Activated naive CD4-positive, alpha-beta T cell treated with anti-CD3 and anti-CD28 coated beads for 36 hours (primary cell): ENCODE data around the gene MTERF1. TPM values are rescaled to one million over a fixed set of nuclear protein-coding genes. Genes with fewer than 3 reads are reported as not detected.

Experiments used
- CTCF ChIA-PET: fragments of 350-600 bp; sonication (Branson Sonifier 250); formaldehyde crosslinking; loops from one replicate; lab custom pipeline; 2021; ENCODE audit warnings: antibody characterized with exemption; lab: Charles Lee
- DNase-seq: peaks from one replicate; pipeline ENCODE4 v3.0.0-alpha.2; 2020
- H3K27ac Mint-ChIP-seq: one replicate; pipeline ENCODE4 v1.8.0; 2021; ENCODE audit warnings: mild to moderate bottlenecking, mixed read lengths
- H3K27me3 Mint-ChIP-seq: one replicate; pipeline ENCODE4 v1.8.0; 2021; ENCODE audit warnings: low read depth, mixed read lengths
- H3K36me3 Mint-ChIP-seq: one replicate; pipeline ENCODE4 v1.8.0; 2021; ENCODE audit warnings: low read depth, mixed read lengths
- H3K4me1 Mint-ChIP-seq: one replicate; pipeline ENCODE4 v1.8.0; 2021; ENCODE audit warnings: low read depth, mixed read lengths
- H3K4me3 Mint-ChIP-seq: one replicate; pipeline ENCODE4 v1.8.0; 2021; ENCODE audit warnings: mild to moderate bottlenecking, moderate library complexity, mixed read lengths
- H3K9me3 Mint-ChIP-seq: one replicate; pipeline ENCODE4 v1.8.0; 2021; ENCODE audit warnings: mixed read lengths
- intact Hi-C: fragments of 100-400 bp; cut with micrococcal nuclease; formaldehyde crosslinking; loops from one replicate; pipeline ENCODE4 v1.15.1; 2023
- total RNA-seq, 2 experiments: library from RNA; stranded (reverse); gene quantifications; one replicate each; pipeline ENCODE4 v1.2.3, GENCODE V29; 2021

MTERF1 gene, protein sequence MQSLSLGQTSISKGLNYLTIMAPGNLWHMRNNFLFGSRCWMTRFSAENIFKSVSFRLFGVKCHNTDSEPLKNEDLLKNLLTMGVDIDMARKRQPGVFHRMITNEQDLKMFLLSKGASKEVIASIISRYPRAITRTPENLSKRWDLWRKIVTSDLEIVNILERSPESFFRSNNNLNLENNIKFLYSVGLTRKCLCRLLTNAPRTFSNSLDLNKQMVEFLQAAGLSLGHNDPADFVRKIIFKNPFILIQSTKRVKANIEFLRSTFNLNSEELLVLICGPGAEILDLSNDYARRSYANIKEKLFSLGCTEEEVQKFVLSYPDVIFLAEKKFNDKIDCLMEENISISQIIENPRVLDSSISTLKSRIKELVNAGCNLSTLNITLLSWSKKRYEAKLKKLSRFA
- total RNA-seq, result 10 to 100 TPM; 13.7 to 16.7 TPM

DNA sequence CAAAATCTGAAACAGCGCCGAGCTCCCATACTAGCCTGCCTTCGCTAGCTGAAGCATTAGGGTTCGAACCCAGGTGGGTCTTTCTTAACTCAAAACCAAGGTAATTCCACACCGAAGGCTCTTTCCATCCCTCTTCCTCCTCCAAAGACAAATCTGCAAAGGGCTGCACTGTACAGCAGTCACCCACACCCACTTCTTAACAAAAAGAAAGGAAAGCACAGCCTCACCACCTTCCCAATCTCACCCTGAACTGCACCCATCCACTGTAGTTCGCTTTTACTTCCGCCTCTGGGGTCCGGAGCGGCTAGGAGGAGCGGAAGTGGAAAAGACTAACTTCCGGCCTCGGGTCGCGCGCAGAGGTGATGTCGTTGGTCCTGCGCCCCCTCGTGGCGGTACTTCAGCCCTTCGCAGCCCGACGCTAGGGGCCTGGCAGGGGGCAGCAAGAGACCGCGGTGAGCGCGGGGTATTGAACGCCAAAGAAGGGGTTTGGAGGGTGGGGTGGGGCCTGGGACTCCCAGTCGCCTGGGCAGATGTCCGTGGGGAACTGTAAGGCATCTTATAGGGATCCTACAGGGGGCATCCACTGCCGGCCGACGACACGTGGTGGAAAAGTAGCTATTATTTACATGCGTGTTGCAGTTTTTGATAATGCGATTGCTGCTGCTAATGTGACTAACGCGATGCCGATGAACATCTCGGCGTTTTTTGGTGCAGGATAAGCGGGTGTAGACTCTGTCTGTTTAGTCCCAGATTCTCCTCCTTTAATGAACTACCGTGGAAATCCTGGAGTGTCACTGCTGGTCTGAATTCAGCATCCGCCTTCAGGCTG is at the start of gene MTERF1:
Gene MTERF1 (minus strand): TSS at position 290 of the 829 bp plus-strand sequence. CDS start 619 bp downstream, outside the sequence.
- Mint-ChIP-seq H3K9me3 (no peaks in the 10 kb centered on the region), H3K36me3 (peaks cover 20% of the 10 kb centered on the region), H3K4me3 (peak within 1 kb of the TSS; percentile 95), H3K27ac (peak within 1 kb of the TSS; percentile 94), H3K27me3 (no peaks in the 10 kb centered on the region), H3K4me1 (peaks cover 21% of the 10 kb centered on the region)
- CTCF ChIA-PET, result interaction anchor here (0.6 to 2.5 kb wide), 19 partner anchors 8 to 798 kb away, joined by 3 to 17 read pairs (median 4); partner anchors contain the start of genes AKAP9, GATAD1 and RBM48
- DNase-seq, result peak; percentile 96
- intact Hi-C loops, result loop anchor here (1.0 to 5.0 kb wide), 14 partner anchors 50 to 1478 kb away; partner anchors contain the start of genes AKAP9, ANKIB1, CLDN12 and CYP51A1

DNA sequence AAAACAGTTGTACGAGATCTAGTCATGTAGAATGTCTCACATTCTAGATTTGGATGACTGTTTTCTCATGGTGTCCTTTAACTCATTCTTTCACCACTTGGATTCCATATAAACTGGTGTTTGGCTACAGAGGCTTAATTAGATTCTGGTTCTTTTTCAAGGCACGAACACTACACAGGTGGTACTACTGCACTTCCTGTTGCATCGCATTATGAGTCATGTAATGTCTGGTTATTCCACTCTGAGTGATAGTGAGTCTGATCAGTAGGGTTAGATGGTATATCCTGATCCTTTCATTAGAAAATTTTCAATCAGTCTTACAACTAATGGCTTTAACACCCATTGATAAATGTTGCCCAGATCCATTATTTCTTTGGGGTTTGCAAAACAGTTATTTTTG is 49.0 kb upstream of the MTERF1 start:
- peaks cover 2% of the 10 kb centered on the region for H3K9me3 Mint-ChIP-seq
- H3K36me3 Mint-ChIP-seq, result peaks cover 1% of the 10 kb centered on the region
- H3K4me3 Mint-ChIP-seq, result no peak overlapping the region
- peaks cover 3% of the 10 kb centered on the region for H3K27me3 Mint-ChIP-seq
- peak; percentile 15 for DNase-seq
- CTCF ChIA-PET, result no interaction called here
- H3K27ac Mint-ChIP-seq, result no peak overlapping the region
- H3K4me1 Mint-ChIP-seq, result peaks cover 19% of the 10 kb centered on the region
- intact Hi-C loops, result loop anchor here (1.0 kb wide), 1 partner anchor 11 kb away; the partner anchor contains the start of gene AKAP9

DNA sequence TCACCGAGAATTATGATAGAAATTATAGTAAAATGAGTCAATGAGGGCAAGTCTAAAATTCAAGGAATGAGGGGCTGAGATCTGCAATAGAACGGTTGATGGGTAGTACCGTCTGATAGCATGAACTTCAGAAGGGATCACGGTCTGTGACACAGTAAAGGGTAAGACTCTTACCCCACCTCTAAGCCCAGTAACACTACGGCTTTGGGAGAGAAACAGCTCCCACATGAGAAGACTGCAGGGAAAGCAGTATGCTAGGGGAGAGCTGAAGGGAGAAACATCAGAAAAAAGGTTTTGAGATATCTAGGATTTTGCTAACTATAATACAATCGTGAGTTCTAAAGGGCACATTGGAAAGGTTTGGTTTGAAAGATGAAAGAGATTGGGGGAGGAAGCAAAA is 47.4 kb upstream of the MTERF1 start:
- intact Hi-C loops, result no loop called here
- peaks cover 3% of the 10 kb centered on the region for H3K27me3 Mint-ChIP-seq
- H3K9me3 Mint-ChIP-seq, result peaks cover 2% of the 10 kb centered on the region
- no peak overlapping the region for H3K27ac Mint-ChIP-seq
- H3K36me3 Mint-ChIP-seq, result peaks cover 1% of the 10 kb centered on the region
- DNase-seq, result no peak
- peaks cover 19% of the 10 kb centered on the region for H3K4me1 Mint-ChIP-seq
- CTCF ChIA-PET, result no interaction called here
- no peak overlapping the region for H3K4me3 Mint-ChIP-seq

DNA sequence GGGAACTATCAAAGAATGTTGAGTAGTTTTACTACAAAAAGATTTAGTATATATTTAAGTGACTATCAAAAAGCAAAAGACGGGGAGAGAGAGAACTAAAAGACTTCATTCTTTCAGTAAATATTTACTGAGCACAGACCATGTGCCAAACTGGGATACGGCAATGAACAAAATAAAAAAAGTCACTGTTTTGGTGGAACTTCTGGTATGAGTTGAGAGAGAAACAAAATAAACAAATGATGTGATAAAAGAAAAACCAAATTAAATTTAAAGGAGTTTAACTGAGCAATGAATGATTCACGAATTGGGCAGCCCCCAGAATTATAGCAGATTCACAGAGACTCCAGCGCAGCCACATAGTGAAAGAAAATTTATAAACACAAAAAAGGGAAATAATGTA is 42.4 kb upstream of the MTERF1 start:
- CTCF ChIA-PET, result no interaction called here
- H3K36me3 Mint-ChIP-seq, result peaks cover 1% of the 10 kb centered on the region
- peaks cover 8% of the 10 kb centered on the region for H3K27me3 Mint-ChIP-seq
- H3K9me3 Mint-ChIP-seq, result peaks cover 2% of the 10 kb centered on the region
- peaks cover 1% of the 10 kb centered on the region for H3K4me1 Mint-ChIP-seq
- H3K27ac Mint-ChIP-seq, result no peak overlapping the region
- intact Hi-C loops, result no loop called here
- H3K4me3 Mint-ChIP-seq, result no peak overlapping the region
- DNase-seq, result no peak

DNA sequence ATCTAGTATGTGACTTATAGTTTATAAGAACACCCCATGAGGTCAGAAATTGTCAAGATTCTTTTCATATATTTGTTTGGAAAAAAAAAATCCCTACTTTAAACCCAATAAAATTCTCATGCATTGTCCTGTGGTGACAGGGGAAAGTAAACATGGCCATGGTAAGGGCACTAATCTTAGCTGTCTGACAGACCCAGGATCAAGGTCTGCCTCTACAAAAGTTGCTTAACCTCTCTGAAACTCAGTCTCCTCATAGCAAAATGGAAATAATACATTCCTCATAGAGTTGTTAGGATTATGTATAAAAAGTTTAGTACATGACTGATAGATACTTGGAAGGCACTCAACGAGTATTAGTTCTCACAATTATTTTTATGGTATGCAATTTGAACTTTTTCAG is 37.9 kb upstream of the MTERF1 start:
- H3K27ac Mint-ChIP-seq, result no peak overlapping the region
- peaks cover 8% of the 10 kb centered on the region for H3K27me3 Mint-ChIP-seq
- no peak for DNase-seq
- no peaks in the 10 kb centered on the region for H3K9me3 Mint-ChIP-seq
- no peaks in the 10 kb centered on the region for H3K36me3 Mint-ChIP-seq
- intact Hi-C loops, result no loop called here
- CTCF ChIA-PET, result no interaction called here
- H3K4me3 Mint-ChIP-seq, result no peak overlapping the region
- H3K4me1 Mint-ChIP-seq, result no peaks in the 10 kb centered on the region

DNA sequence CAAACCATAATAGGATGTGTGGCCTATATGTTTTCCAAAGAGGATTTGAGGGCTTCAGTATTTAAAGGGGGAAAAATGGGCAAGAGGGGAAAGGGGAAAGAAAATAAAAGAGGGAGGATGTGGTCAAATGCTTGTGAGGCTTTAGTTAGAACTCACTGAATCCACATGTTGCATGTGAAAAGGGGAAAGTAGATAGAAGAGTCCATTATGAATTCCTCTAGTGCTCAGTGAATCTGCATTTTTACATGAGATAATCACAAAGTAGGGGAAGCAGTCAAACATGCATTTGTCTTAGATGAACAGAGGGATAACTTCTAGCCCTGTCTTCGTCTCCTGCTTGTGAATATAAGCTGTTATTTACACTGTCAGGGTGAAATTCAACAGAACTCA is 35.5 kb upstream of the MTERF1 start:
- no peak overlapping the region for H3K27ac Mint-ChIP-seq
- H3K27me3 Mint-ChIP-seq, result peaks cover 8% of the 10 kb centered on the region
- no peaks in the 10 kb centered on the region for H3K9me3 Mint-ChIP-seq
- no peaks in the 10 kb centered on the region for H3K36me3 Mint-ChIP-seq
- no peak for DNase-seq
- no peaks in the 10 kb centered on the region for H3K4me1 Mint-ChIP-seq
- CTCF ChIA-PET, result no interaction called here
- intact Hi-C loops, result no loop called here
- no peak overlapping the region for H3K4me3 Mint-ChIP-seq

DNA sequence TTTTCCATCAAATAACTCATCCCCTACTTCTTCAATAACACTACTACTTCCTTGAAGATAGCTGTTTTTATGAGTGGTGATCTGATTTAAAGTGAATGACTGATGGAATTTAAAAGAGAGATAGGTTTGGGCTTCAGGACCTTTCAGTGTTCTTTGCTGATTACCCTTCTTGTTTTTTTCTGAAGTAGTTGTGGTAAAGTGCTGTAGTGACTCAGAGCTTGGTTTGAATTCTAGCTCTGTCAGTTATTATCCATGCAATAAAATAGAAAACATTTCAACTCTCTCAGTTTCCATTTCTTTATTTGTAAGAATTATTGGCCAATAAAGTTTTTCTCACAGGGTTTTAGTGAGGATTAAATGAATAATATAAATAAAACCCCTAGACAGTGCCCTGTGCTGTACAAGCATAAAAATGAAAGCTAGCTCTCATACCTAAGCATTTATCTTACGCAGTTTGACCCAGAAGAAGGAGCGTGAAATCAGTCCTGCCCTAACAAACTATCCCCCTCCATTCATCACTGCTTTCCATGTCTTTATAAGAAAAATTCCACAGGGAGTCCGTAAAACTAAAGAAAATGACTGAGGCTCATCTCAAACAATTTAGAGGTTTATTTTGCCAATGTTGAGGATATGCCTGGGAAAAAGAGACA is 35.0 kb upstream of the MTERF1 start:
- H3K27ac Mint-ChIP-seq, result no peak overlapping the region
- H3K27me3 Mint-ChIP-seq, result peaks cover 8% of the 10 kb centered on the region
- H3K4me3 Mint-ChIP-seq, result no peak overlapping the region
- H3K4me1 Mint-ChIP-seq, result no peaks in the 10 kb centered on the region
- no peaks in the 10 kb centered on the region for H3K9me3 Mint-ChIP-seq
- no peak for DNase-seq
- CTCF ChIA-PET, result no interaction called here
- intact Hi-C loops, result no loop called here
- H3K36me3 Mint-ChIP-seq, result no peaks in the 10 kb centered on the region

DNA sequence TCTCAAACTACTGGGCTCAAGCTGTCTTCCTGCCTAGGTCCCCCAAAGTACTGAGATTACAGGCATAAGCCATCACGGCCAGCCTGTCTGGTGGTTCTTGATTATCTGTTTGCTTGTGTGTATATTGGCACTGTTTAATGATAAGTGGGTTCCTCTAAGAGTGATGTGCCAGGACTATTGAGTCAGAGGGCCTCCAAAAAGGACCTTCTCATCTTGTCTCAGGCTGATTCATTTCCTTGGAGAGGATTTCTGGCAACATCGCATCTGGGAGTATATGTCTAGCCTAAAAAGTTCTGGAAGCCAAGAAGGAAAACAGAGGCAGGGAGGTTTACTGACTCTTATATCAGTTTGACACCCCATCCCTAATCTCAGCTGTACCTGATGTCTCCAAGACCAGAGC is 33.1 kb upstream of the MTERF1 start:
- Mint-ChIP-seq H3K27ac (no peak overlapping the region), H3K4me3 (no peak overlapping the region), H3K4me1 (no peaks in the 10 kb centered on the region), H3K36me3 (no peaks in the 10 kb centered on the region), H3K27me3 (peaks cover 6% of the 10 kb centered on the region), H3K9me3 (no peaks in the 10 kb centered on the region)
- CTCF ChIA-PET, result interaction anchor here (1.0 kb wide), 1 partner anchor 33 kb away, joined by 4 read pairs; the partner anchor contains the start of gene MTERF1
- intact Hi-C loops, result no loop called here
- no peak for DNase-seq

DNA sequence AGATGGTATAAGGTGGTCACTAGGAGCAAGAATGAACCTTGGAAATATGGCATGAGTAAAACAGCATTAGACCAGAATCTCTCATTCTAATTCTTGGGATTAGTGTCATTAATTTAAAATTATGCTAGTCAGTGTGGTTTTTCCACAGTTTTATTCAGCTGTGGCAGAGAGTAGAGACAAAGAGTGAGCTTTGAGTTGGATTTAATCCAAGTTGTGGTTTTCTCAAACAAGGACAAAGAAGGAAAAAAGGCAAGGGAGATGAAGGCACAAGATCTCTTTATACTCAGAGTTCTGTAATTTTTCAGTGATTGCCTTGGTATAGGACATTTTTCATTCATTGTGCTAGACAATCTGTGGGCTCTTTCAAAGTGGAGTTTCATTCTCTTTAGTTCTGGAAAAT is 32.0 kb upstream of the MTERF1 start:
- no peak for DNase-seq
- no peaks in the 10 kb centered on the region for H3K4me1 Mint-ChIP-seq
- intact Hi-C loops, result no loop called here
- H3K36me3 Mint-ChIP-seq, result no peaks in the 10 kb centered on the region
- no peaks in the 10 kb centered on the region for H3K9me3 Mint-ChIP-seq
- H3K27me3 Mint-ChIP-seq, result peaks cover 5% of the 10 kb centered on the region
- CTCF ChIA-PET, result interaction anchor here (1.7 kb wide), 1 partner anchor 32 kb away, joined by 5 read pairs; no protein-coding TSS in a partner anchor
- H3K27ac Mint-ChIP-seq, result no peak overlapping the region
- H3K4me3 Mint-ChIP-seq, result no peak overlapping the region

DNA sequence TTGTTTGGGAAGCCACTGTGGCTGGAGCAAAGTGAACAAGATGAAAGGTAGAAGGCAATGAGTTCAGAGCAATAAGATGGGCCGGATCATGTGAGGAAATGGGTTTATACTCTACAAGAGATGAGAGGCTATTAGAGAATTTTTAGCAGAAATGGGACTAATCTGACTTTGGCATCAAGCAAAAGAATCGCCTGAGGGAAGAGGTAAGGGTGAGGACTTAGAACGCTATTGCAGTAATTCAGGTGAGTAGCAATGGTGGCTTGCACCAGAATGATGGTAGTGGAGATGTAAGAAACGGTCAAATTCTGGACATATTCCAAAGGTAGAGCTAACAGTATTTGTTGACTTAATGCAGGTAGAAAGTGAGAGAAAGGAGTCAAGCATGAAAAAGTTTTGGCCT is 30.6 kb upstream of the MTERF1 start:
- Mint-ChIP-seq H3K4me3 (no peak overlapping the region), H3K9me3 (no peaks in the 10 kb centered on the region), H3K36me3 (no peaks in the 10 kb centered on the region), H3K27ac (no peak overlapping the region), H3K4me1 (no peaks in the 10 kb centered on the region), H3K27me3 (peaks cover 4% of the 10 kb centered on the region)
- DNase-seq, result no peak
- CTCF ChIA-PET, result interaction anchor here (1.7 kb wide), 1 partner anchor 31 kb away, joined by 5 read pairs; no protein-coding TSS in a partner anchor
- intact Hi-C loops, result no loop called here

DNA sequence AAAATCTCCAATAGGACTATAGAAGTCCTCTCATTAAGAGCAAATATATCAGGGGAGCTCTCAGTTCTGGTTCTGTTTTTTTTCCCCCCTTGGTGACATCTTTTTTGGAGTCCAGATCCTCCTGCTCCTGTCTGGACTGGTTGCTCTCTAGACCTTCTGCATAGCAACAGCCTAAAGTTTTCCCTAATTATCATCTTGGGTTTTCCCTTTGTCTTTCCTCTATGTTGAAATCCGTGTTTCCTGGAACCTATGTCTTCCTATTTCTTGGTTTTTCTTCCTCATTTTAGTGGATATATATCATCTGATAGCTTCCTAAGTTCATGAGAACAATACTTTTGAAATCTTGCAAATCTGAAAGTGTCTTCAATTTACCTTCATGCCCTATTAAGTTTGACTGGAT is 29.7 kb upstream of the MTERF1 start:
- Mint-ChIP-seq H3K9me3 (no peaks in the 10 kb centered on the region), H3K27ac (no peak overlapping the region), H3K36me3 (no peaks in the 10 kb centered on the region), H3K27me3 (peaks cover 4% of the 10 kb centered on the region), H3K4me1 (no peaks in the 10 kb centered on the region), H3K4me3 (no peak overlapping the region)
- intact Hi-C loops, result no loop called here
- CTCF ChIA-PET, result no interaction called here
- no peak for DNase-seq

DNA sequence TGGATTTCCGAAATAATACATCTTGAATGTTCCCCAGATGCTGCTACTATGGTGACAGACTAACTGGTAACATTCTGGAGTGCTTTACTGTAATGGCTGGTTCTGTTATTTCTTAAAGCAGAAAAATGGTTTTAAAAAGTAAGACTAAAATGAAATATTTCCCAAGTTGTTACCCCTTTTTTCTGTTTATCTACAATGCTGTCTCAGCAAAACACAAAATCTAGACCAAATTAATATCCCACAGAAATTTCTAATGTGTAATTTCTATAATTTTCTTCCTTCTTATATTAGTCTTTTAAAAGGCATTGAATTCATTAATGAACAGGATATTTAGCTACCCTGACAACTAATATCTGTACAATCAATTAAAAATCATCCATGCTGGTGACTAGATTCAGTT is 19.1 kb upstream of the MTERF1 start:
- CTCF ChIA-PET, result interaction anchor here (0.7 kb wide), 1 partner anchor 19 kb away, joined by 3 read pairs; no protein-coding TSS in a partner anchor
- H3K4me1 Mint-ChIP-seq, result no peaks in the 10 kb centered on the region
- intact Hi-C loops, result no loop called here
- H3K27ac Mint-ChIP-seq, result no peak overlapping the region
- no peak overlapping the region for H3K4me3 Mint-ChIP-seq
- H3K27me3 Mint-ChIP-seq, result peaks cover 2% of the 10 kb centered on the region
- no peaks in the 10 kb centered on the region for H3K9me3 Mint-ChIP-seq
- DNase-seq, result no peak
- no peaks in the 10 kb centered on the region for H3K36me3 Mint-ChIP-seq
